ENCODE data around the gene DOHH.

DNA sequence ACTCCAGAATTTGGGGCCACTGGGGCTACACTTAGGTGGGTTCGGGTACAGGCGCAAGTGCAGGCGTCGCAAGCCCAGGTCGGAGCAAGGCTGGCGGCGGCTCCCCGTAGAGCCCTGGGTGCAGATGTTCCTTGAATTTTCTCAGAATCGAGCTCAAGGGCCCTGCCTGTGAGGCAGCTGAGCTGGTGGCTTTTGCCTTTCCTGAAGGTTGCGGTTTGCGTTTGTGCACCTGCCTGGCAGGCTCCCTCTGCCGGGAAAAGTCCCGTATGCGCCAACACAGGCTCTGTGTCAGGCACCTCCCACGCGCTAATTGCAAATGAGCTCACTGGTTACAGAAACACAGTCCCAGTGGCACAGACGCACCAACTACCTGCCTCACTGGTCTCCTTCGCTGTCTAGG is 5.9 kb downstream of the DOHH start:
- TF ChIP-seq, protein P1, sequence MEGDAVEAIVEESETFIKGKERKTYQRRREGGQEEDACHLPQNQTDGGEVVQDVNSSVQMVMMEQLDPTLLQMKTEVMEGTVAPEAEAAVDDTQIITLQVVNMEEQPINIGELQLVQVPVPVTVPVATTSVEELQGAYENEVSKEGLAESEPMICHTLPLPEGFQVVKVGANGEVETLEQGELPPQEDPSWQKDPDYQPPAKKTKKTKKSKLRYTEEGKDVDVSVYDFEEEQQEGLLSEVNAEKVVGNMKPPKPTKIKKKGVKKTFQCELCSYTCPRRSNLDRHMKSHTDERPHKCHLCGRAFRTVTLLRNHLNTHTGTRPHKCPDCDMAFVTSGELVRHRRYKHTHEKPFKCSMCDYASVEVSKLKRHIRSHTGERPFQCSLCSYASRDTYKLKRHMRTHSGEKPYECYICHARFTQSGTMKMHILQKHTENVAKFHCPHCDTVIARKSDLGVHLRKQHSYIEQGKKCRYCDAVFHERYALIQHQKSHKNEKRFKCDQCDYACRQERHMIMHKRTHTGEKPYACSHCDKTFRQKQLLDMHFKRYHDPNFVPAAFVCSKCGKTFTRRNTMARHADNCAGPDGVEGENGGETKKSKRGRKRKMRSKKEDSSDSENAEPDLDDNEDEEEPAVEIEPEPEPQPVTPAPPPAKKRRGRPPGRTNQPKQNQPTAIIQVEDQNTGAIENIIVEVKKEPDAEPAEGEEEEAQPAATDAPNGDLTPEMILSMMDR (conservative IDR thresholded peaks at IDR 0.05; ENCODE audit: low read depth, low read length) = no peak
- no peak for TF ChIP-seq EZH2 (IDR thresholded peaks at IDR 0.05; ENCODE audit: borderline replicate concordance, low read depth, low read length, poor library complexity, severe bottlenecking)

All from A673 (cell line).